ENCODE measurements around the gene CFAP47.
"Not testable (repeated sequence)": the region's sequence is repeated elsewhere in the genome, so short reads cannot be mapped to it uniquely, and the experiment has no call there.

CFAP47 gene

DNA sequence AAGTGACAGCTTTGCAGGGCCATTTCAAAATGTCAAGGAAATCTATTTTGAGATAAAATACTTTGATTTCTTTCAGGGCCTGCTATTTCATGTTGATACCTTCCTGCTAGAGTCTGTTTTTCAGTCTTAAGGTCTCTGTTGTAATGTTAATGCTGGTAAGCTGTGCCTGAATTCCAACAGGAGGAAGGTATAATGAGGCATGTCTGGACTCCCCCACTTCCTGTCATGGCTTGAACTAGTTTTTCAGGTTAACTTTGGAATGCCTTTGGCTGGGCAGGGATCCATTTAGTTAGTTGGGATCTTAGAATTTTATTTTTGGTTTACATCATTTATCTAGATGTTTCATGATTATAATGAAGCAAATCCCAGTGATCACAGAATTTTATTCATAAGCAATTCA, 279.0 kb downstream of the CFAP47 start:
- TF ChIP-seq MYC (IDR thresholded peaks at IDR 0.05; ENCODE audit: low read depth, low read length) (no peak), POLR2A (IDR thresholded peaks at IDR 0.05; ENCODE audit: extremely low read depth, insufficient read length) (no peak)
- TF ChIP-seq, protein P1, sequence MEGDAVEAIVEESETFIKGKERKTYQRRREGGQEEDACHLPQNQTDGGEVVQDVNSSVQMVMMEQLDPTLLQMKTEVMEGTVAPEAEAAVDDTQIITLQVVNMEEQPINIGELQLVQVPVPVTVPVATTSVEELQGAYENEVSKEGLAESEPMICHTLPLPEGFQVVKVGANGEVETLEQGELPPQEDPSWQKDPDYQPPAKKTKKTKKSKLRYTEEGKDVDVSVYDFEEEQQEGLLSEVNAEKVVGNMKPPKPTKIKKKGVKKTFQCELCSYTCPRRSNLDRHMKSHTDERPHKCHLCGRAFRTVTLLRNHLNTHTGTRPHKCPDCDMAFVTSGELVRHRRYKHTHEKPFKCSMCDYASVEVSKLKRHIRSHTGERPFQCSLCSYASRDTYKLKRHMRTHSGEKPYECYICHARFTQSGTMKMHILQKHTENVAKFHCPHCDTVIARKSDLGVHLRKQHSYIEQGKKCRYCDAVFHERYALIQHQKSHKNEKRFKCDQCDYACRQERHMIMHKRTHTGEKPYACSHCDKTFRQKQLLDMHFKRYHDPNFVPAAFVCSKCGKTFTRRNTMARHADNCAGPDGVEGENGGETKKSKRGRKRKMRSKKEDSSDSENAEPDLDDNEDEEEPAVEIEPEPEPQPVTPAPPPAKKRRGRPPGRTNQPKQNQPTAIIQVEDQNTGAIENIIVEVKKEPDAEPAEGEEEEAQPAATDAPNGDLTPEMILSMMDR (IDR thresholded peaks at IDR 0.05; ENCODE audit: low read depth, low read length) = no peak
- TF ChIP-seq, protein P2, sequence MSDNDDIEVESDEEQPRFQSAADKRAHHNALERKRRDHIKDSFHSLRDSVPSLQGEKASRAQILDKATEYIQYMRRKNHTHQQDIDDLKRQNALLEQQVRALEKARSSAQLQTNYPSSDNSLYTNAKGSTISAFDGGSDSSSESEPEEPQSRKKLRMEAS (IDR thresholded peaks at IDR 0.05; ENCODE audit: low read depth, low read length) = no peak
- no peak for DNase-seq (ENCODE audit: low read depth)
- no peak overlapping the region for H3K4me3 ChIP-seq (ENCODE audit: low read depth, low read length)

DNA sequence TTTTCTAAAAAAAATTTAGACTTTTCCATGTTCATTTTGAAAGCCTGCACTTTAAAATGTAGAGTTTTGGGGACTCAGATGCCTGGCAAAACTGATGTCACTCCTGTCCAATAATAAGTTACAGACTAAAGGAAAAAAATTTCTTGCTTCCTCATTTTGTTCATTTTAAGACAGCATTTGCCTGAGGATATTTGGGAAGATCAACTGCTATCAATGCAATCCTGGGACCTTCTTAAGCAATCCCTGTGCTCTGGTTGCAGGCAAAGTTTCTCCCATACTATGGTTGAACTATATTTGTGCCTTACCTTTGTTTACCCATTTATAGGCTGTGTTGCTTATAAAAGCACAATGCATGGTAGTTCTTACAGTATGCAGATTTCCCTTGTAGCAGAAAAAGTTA, 280.4 kb downstream of the CFAP47 start:
- H3K4me3 ChIP-seq (ENCODE audit: low read depth, low read length) = no peak overlapping the region
- TF ChIP-seq, protein P2 (IDR thresholded peaks at IDR 0.05; ENCODE audit: low read depth, low read length) = no peak
- TF ChIP-seq POLR2A (IDR thresholded peaks at IDR 0.05; ENCODE audit: extremely low read depth, insufficient read length) (no peak), MYC (IDR thresholded peaks at IDR 0.05; ENCODE audit: low read depth, low read length) (no peak)
- TF ChIP-seq, protein P1 (IDR thresholded peaks at IDR 0.05; ENCODE audit: low read depth, low read length) = no peak
- DNase-seq (ENCODE audit: low read depth) = no peak

DNA sequence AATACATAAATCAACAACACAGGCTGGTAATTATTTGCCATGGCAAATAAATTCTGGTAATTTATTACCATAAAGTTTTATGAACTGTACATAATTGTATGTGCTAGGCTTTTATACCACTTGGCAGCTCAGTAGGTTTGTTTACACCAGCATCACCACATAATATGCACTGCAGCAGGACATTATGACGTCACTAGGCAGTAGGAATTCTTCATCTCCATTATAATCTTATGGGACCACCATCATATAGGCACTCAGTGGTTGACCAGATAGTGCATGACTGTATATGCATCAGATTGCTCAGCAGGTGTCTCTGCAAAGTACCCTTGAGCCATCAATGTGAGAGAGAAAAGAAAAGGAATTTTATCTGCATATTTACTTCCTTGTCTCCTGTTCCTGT, 295.4 kb downstream of the CFAP47 start:
- DNase-seq (ENCODE audit: low read depth) = no peak
- TF ChIP-seq, protein P1 (IDR thresholded peaks at IDR 0.05; ENCODE audit: low read depth, low read length) = no peak
- TF ChIP-seq, protein P2 (IDR thresholded peaks at IDR 0.05; ENCODE audit: low read depth, low read length) = no peak
- TF ChIP-seq MYC (IDR thresholded peaks at IDR 0.05; ENCODE audit: low read depth, low read length) (no peak), POLR2A (IDR thresholded peaks at IDR 0.05; ENCODE audit: extremely low read depth, insufficient read length) (no peak)
- H3K4me3 ChIP-seq (ENCODE audit: low read depth, low read length) = no peak overlapping the region

DNA sequence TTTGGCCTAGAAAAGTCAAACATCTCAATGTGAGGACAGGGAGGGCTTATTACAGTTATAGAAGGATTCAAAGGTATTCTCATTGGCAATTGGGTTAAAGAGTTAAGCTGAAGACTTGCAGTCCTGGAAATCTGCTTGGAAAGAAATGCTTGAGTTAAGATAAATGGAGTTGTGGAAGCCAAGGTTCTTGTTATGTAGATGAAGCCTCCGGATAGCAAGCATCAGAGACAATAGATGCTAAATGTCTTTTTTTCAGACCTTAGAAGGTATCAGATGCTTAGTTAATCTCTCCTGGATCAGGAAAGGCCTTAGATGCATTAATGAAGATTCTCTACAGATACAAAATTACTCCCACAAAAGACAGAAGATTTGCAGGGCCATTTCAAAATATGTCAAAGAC, 299.3 kb downstream of the CFAP47 start:
- H3K4me3 ChIP-seq (ENCODE audit: low read depth, low read length) = no peak overlapping the region
- DNase-seq (ENCODE audit: low read depth) = no peak

DNA sequence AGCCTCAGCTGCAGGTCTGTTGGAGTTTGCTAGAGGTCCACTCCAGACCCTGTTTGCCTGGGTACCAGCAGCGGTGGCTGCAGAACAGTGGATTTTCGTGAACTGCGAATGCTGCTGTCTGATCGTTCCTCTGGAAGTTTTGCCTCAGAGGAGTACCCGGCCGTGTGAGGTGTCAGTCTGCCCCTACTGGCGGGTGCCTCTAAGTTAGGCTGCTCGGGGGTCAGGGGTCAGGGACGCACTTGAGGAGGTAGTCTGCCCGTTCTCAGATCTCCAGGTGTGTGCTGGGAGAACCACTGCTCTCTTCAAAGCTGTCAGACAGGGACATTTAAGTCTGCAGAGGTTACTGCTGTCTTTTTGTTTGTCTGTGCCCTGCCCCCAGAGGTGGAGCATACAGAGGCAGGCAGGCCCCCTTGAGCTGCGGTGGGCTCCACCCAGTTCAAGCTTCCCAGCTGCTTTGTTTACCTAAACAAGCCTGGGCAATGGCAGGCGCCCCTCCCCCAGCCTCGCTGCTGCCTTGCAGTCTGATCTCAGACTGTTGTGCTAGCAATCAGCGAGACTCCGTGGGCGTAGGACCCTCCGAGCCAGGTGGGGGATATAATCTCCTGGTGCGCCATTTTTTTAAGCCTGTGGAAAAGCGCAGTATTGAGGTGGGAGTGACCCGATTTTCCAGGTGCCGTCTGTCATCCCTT, 315.4 kb downstream of the CFAP47 start:
- DNase-seq (ENCODE audit: low read depth); H3K4me3 ChIP-seq (ENCODE audit: low read depth, low read length): not testable (repeated sequence)

More for the DNA sequence above, 299.3 kb downstream of the CFAP47 start:
- TF ChIP-seq MYC (IDR thresholded peaks at IDR 0.05; ENCODE audit: low read depth, low read length) (no peak), POLR2A (IDR thresholded peaks at IDR 0.05; ENCODE audit: extremely low read depth, insufficient read length) (no peak)
- TF ChIP-seq, protein P2 (IDR thresholded peaks at IDR 0.05; ENCODE audit: low read depth, low read length) = no peak
- TF ChIP-seq, protein P1 (IDR thresholded peaks at IDR 0.05; ENCODE audit: low read depth, low read length) = no peak

DNA sequence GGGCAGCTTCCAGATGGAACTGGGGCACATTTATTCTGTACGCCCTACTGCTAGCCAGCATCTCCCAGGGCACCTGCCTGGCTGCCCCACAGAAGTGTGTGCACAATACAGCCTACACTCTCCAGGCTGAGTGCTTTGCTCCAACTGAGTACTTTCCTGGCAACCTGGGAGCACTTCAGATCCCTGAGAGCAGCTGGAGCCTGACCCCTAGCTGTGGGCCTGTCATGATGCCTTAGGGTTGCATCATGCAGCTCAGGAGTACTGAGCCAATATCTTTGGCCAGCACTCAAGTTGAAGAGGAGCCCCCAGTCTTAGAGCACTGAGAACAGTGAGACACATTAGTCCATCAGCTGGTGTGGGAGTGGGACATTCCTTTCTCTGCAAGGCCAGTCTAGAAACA, 321.9 kb downstream of the CFAP47 start:
- DNase-seq (ENCODE audit: low read depth) = no peak
- TF ChIP-seq, protein P1 (IDR thresholded peaks at IDR 0.05; ENCODE audit: low read depth, low read length) = no peak
- TF ChIP-seq MYC (IDR thresholded peaks at IDR 0.05; ENCODE audit: low read depth, low read length) (no peak), POLR2A (IDR thresholded peaks at IDR 0.05; ENCODE audit: extremely low read depth, insufficient read length) (no peak)
- TF ChIP-seq, protein P2 (IDR thresholded peaks at IDR 0.05; ENCODE audit: low read depth, low read length) = no peak
- H3K4me3 ChIP-seq (ENCODE audit: low read depth, low read length) = no peak overlapping the region

Measured in NB4 (cell line).